Peyer's patch (tissue), 4 donors: ENCODE measurements around the gene GYS1. TPM values are rescaled to one million over a fixed set of nuclear protein-coding genes. Genes with fewer than 3 reads are reported as not detected.

Experiments
- DNase-seq, 3 donors: peaks; one replicate each; pipeline ENCODE4 v3.0.0-alpha.2; 2017 to 2019
- H3K27ac ChIP-seq, 4 donors: fragments of 200-600 bp; sonication (generic); one replicate each; pipeline ENCODE4 v1.5.1; 2016 to 2019
- H3K27me3 ChIP-seq, 2 donors: fragments of 200-600 bp; sonication (generic); one replicate each; pipeline ENCODE4 v1.5.1; 2019
- H3K36me3 ChIP-seq, 3 donors: fragments of 200-600 bp; sonication (generic); one replicate each; pipeline ENCODE4 v1.5.1; 2016 to 2019
- H3K4me1 ChIP-seq, 4 donors: fragments of 200-600 bp; sonication (generic); one replicate each; pipeline ENCODE4 v1.5.1; 2016 to 2019
- H3K4me3 ChIP-seq, 4 donors: fragments of 200-600 bp; sonication (generic); 1 replicate in 3 of 4; 2 replicates in 1 of 4; pipeline ENCODE4 v1.5.1; 2016 to 2019; ENCODE audit warnings: mild to moderate bottlenecking in 1 of 4
- H3K9me3 ChIP-seq, 4 donors: fragments of 200-600 bp; sonication (generic); one replicate each; pipeline ENCODE4 v1.5.1; 2016 to 2019; ENCODE audit warnings: mild to moderate bottlenecking in 1 of 4
- POLR2A ChIP-seq, 2 donors: fragments of 450-650 bp; IDR thresholded peaks; one replicate each; pipeline ENCODE4 v1.5.1; 2017; ENCODE audit warnings: antibody characterized with exemption in 2 of 2, mild to moderate bottlenecking in 2 of 2, moderate library complexity in 2 of 2
- total RNA-seq, 4 donors: library from RNA; depleted of rRNA; stranded (reverse); fragments of >200 nt; gene quantifications; one replicate each; pipeline ENCODE4 v1.1.0, GENCODE V29; 2016
- TF ChIP-seq, protein P1 (sequence below), 6 experiments: fragments of 450-650 bp in 4 of 6; fragments of 200-600 bp in 2 of 6; sonication (generic) in 1 of 6; IDR thresholded peaks; one replicate each; pipeline ENCODE4 v1.5.1; 2017 to 2019; ENCODE audit warnings: antibody characterized with exemption in 6 of 6, mild to moderate bottlenecking in 3 of 6, moderate library complexity in 1 of 6

The GYS1 gene
- total RNA-seq, 4 donors from 2014 or later = 24.8 to 61.8 (median 44.0) TPM

- no peak for DNase-seq
- Histone ChIP-seq H3K27ac (peak overlapping the region in 2 of 4 donors; percentile 80 to 86), H3K9me3 (no peaks in the 10 kb centered on the region), H3K36me3 (no peaks in the 10 kb centered on the region), H3K4me3 (no peak overlapping the region), H3K27me3 (no peaks in the 10 kb centered on the region), H3K4me1 (peaks cover 0 to 13% (median 6%) of the 10 kb centered on the region in 4 donors)
- TF ChIP-seq POLR2A (IDR thresholded peaks at IDR 0.05) = no peak
- TF ChIP-seq, protein P1, sequence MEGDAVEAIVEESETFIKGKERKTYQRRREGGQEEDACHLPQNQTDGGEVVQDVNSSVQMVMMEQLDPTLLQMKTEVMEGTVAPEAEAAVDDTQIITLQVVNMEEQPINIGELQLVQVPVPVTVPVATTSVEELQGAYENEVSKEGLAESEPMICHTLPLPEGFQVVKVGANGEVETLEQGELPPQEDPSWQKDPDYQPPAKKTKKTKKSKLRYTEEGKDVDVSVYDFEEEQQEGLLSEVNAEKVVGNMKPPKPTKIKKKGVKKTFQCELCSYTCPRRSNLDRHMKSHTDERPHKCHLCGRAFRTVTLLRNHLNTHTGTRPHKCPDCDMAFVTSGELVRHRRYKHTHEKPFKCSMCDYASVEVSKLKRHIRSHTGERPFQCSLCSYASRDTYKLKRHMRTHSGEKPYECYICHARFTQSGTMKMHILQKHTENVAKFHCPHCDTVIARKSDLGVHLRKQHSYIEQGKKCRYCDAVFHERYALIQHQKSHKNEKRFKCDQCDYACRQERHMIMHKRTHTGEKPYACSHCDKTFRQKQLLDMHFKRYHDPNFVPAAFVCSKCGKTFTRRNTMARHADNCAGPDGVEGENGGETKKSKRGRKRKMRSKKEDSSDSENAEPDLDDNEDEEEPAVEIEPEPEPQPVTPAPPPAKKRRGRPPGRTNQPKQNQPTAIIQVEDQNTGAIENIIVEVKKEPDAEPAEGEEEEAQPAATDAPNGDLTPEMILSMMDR (IDR thresholded peaks at IDR 0.05) = no peak
Measured at GRCh38 chr19:48953141-48953540, 40.0 kb downstream of the GYS1 start.

- no peak for TF ChIP-seq POLR2A (IDR thresholded peaks at IDR 0.05)
- TF ChIP-seq, protein P1 (IDR thresholded peaks at IDR 0.05) = no peak
- Histone ChIP-seq H3K27ac (no peak overlapping the region), H3K4me1 (peaks cover 0 to 12% (median 4%) of the 10 kb centered on the region in 4 donors)
Measured at GRCh38 chr19:48950830-48951519, 42.1 kb downstream of the GYS1 start.

DNA sequence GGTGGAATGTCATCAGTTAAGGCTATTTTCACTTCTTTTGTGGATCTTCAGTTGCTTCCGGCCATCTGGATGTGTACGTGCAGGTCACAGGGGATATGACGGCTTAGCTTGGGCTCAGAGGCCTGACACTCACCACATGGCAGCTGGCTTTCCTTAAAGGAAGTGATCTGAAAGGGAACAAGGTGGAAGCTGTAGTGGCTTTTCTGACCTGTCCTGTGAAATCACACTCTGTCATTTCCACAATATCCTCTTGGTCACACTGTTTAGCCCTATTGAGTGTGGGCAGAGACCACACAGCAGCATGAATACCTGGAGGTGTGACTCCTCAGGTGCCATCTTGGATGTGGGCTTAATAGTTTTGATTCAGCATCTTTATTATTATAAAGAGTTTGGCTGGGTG lies 43.0 kb downstream of the GYS1 start:
- Histone ChIP-seq H3K4me3 (no peak overlapping the region), H3K36me3 (no peaks in the 10 kb centered on the region), H3K27me3 (no peaks in the 10 kb centered on the region), H3K9me3 (peaks cover 0 to 8% (median 0%) of the 10 kb centered on the region in 4 donors), H3K4me1 (peaks cover 0 to 6% (median under 1%) of the 10 kb centered on the region in 4 donors), H3K27ac (no peak overlapping the region)
- DNase-seq = no peak
- no peak for TF ChIP-seq POLR2A (IDR thresholded peaks at IDR 0.05)
- TF ChIP-seq, protein P1 (IDR thresholded peaks at IDR 0.05) = no peak

More at GRCh38 chr19:48950830-48951519, 42.1 kb downstream of the GYS1 start:
- Histone ChIP-seq H3K27me3 (no peaks in the 10 kb centered on the region), H3K36me3 (no peaks in the 10 kb centered on the region), H3K4me3 (no peak overlapping the region), H3K9me3 (peaks cover 0 to 8% (median 0%) of the 10 kb centered on the region in 4 donors)
- no peak for DNase-seq

DNA sequence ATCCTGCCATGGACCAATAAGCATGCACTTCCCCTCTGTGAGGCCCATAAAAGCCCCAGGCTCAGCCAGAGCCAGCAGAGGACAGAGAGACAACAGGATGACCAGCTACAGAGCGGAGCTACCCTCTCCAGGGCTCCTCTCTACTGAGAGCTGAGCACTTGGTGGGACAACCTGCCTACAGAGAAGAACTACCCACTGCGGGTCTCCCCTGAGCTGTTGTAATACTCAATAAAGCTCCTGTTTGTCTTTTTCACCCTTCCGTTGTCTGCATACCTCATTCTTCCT lies 45.9 kb downstream of the GYS1 start:
- Histone ChIP-seq H3K36me3 (peaks cover 0 to 5% (median 0%) of the 10 kb centered on the region in 3 donors), H3K9me3 (peaks cover 0 to 8% (median 0%) of the 10 kb centered on the region in 4 donors), H3K4me3 (no peak overlapping the region), H3K4me1 (no peaks in the 10 kb centered on the region), H3K27me3 (no peaks in the 10 kb centered on the region), H3K27ac (no peak overlapping the region)
- no peak for DNase-seq
- TF ChIP-seq POLR2A (IDR thresholded peaks at IDR 0.05) = no peak
- TF ChIP-seq, protein P1 (IDR thresholded peaks at IDR 0.05) = no peak

DNA sequence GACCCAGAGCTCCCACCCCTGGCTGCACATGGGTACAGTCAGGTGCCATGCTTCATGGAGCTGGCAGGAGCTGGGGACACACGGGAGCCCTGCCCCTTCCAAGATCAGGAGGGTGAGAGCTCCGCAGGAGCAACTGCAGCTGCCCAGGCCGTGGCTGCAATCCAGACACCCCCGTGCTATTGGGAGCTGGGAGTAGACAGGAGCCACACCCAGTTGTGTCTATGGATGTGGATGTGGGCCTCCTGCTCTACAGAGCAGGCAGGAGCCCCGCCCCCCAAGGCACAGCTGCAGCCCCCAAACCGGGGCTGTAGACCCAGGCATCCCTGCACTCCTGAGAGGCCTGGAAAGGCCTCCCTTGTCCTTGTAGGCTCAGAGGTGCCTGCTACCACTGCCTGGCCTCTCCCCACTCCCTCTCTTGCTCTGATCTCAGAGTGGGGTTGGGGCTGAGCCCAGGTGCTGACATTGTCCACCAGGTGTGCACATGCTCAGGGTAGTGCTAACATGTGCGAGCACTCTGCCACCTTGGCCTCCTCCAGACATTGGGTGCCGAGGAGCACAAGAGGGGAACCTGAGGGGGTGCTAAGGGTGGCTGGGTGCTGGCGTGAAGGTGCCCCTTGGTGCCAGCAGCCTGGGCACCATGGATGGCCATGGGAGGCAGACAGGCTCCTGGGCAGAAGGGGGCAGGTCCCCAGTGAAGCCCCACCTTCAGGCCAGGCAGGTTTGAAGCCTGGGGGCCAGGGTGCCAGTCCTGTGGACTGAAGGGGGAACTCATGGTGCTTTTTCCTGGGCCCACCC lies 46.4 kb downstream of the GYS1 start:
- H3K36me3 ChIP-seq = peaks cover 0 to 6% (median 0%) of the 10 kb centered on the region in 3 donors
- peaks cover 0 to 8% (median 0%) of the 10 kb centered on the region in 4 donors for H3K9me3 ChIP-seq

More for the DNA sequence above, 46.4 kb downstream of the GYS1 start:
- TF ChIP-seq, protein P1 (IDR thresholded peaks at IDR 0.05) = no peak
- TF ChIP-seq POLR2A (IDR thresholded peaks at IDR 0.05) = no peak
- H3K27ac ChIP-seq = no peak overlapping the region
- no peak for DNase-seq
- H3K4me1 ChIP-seq = no peaks in the 10 kb centered on the region
- no peaks in the 10 kb centered on the region for H3K27me3 ChIP-seq
- H3K4me3 ChIP-seq = no peak overlapping the region
